Stimulated activated CD4-positive, alpha-beta T cell treated with anti-CD3 and anti-CD28 coated beads, Interleukin-15, amount 100 ng/mL, for 48 hours (primary cell): Measurements from ENCODE around the gene MCRIP2.

Experiments
- DNase-seq, 2 donors: peaks; one replicate each; pipeline ENCODE4 v3.0.0-alpha.2; 2020; ENCODE audit warnings: low read depth in 2 of 2

Gene MCRIP2

DNA sequence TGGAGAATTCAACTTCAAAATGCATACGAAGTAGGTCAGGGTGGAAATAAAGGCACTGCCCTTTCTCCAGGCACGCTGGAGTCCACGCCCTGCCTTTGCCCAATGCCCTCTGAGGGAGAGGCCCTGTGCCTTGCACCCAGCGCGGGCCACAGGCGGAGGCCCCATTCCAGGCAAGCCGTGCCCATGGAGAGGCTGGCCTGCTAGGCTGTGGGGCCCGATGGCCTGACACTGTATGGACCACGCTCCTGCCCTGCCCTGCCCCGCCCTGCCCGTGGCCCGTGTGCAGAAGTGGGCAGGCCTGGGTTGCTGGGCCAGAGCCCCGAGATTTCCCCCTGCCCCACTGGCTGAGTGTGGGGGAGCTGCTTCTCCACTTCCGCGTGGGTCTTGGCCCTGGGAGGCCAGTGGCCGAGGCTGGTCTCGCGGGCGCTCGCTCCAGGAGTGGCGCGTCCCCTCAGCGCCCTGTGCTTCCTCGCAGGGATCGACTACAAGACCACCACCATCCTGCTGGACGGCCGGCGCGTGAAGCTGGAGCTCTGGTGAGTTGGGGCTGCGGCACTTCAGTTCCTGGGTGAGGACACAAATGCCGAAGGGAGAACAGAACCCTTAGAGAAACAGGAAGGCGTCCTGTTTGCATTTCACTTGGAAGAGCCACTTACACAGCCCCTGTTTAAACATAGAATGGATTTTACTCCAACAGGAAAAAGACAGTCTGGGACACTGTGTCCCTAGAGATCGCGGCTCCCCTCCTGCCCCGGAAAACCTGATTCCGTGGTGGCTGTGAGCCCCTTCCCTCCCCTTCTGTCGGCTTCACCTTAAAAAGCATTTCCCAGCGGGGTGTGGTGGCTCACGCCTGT lies 24.7 kb upstream of the MCRIP2 start:
- DNase-seq, result no peak

DNA sequence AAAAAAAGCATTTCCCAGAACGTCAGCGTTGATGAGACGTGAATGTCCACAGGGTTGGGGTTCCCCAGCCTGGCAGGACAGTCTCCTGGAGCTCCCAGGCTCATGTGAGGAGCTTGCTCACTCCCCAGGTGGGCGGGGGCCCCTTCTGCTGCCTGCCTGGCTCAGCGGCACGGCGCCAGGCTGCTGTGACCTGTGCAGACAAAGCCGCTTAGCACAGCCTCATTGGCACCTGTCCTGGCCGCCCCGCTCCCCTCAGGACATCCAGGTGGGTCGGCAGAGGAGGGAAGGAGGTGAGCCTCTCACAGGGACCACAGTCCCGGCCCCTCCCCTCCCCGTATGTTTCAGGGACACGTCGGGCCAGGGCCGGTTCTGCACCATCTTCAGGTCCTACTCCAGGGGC lies 23.8 kb upstream of the MCRIP2 start:
- no peak for DNase-seq

DNA sequence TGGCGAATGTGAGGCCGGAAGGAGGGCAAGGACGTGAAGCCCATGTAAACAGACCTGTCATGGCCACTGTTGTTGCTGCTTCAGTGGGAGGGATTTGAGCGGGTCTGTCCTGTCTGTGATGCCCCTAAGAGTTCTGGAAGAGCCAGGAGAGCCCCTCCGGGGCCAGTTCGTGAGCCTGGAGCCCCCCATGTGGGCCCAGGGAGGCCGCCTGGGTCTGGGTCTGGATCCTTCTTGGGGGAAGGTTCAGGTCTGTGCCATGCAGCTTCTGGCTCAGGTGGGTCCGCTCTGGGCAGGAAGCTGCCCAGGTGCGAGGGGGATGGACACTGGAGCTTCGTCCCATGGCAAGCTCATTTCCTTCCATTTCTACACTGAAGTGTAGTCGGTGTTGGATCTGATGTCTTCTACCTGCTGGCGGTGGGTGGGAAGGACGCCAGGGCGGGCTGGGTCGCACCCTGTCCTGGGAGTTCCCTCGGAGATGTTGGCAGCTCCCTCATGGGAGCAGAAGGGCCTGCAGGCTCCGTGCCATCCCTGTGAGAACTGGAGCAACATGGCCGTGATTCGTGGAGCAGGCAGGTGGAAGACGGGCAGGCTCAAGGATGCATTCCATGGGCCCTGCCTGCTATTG lies 22.0 kb upstream of the MCRIP2 start:
- no peak for DNase-seq

DNA sequence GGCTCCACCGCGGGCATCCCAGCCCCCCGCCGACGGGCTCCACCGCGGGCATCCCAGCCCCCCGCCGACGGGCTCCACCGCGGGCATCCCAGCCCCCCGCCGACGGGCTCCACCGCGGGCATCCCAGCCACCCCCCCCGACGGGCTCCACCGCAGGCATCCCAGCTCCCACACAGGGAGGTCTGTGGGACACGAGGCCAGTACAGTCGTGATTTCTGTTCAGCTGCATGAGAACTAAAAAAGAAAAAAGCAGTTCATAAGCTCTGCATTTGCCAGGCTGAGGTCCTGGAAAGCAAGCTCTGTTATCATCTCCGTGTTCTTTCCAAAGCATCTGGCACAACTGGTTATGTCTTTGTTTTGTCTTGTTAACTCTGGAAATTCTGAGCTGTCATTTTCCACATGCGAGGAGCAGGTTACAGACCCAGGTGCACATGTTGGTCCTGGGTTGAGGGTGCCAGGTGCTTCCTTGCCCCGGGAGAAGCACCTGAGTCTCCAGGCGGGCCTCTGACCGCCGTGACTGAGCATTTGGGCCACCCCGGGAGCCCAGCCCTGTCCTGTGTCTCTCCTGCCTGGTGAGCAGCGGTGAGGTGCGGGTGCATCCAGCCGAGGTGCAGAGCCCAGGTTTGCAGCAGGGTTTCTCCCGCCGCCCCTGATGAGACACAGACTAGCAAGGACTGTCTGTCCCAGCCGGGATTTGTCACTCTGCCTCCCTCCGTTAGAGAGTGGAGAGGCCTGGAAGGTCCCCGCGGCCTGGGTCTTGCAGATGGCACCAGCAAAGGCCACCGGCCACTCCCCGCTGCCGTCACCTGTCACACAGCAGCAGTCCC lies 20.7 kb upstream of the MCRIP2 start:
- no peak for DNase-seq

DNA sequence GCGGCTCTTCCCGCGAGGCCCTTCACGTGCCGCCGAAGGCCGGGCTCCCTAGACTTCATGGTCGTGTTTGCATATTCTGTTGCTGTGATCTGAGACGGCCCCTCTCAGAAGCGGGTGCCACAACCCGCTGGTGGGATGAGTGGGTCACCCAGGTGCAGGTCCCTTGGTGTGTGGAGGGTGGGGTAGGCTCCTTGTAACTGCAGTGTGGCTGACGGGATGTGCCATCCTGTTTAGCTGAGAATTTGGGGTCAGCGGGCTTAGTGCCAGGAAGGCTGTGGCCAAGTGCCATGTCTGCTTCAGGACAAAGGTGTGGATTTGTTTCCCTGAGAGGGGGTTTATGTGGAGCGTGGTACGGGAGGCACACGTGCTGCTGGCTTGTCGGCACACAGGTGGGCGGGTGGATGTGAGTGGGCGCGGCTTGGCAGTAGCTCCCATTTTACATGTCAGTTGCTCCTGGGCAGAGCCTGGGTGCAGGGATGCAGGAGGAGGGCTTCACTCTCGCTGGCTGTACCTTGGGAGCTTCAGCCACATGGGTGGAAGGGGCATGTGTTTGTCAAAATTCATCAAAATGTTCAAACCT lies 20.0 kb upstream of the MCRIP2 start:
- DNase-seq, result no peak

DNA sequence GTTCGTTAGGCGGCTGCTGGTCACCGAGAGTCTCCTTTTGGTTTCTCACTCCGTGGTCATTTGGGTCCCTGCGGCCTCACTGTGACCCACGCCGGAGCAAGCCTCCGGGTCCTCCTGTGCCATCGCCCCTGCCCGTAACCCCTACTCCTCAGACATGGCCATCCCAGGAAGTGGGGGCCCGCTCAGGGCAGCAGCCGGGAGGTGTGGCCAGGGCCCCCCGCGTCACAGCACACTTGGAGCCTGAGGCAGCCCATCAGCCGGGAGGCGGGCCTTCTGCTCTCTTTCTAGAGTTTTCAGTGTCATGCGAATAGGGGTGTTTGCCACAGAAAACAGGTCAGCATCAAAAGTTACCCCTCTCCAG lies 18.7 kb upstream of the MCRIP2 start:
- DNase-seq, result no peak

DNA sequence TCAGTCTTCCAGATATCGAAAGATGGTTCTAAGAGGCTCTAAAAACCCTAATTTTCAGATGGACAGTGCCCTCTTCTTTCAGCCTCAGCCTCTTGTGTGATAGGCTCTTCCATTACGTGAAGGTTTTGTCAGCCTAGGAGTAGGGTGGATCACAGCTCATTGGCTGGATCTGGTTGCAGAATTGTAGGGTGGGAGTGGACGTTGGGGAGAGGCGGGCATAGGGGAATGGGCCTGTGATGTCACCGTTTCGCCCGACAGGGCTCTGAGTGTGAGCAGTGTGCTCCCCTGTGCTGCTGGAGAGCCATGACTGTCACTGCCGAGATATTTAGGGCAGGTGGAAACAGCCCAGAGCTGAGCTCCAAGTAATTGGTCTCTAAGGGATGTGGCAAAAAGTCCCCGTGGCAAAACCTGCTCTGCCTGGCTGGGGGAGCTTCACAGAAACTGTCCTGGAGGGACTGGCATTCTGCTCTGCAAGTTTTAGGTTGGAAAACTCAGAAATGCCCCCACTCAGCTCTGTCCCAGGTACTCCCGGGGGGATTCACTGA lies 17.0 kb upstream of the MCRIP2 start:
- no peak for DNase-seq

DNA sequence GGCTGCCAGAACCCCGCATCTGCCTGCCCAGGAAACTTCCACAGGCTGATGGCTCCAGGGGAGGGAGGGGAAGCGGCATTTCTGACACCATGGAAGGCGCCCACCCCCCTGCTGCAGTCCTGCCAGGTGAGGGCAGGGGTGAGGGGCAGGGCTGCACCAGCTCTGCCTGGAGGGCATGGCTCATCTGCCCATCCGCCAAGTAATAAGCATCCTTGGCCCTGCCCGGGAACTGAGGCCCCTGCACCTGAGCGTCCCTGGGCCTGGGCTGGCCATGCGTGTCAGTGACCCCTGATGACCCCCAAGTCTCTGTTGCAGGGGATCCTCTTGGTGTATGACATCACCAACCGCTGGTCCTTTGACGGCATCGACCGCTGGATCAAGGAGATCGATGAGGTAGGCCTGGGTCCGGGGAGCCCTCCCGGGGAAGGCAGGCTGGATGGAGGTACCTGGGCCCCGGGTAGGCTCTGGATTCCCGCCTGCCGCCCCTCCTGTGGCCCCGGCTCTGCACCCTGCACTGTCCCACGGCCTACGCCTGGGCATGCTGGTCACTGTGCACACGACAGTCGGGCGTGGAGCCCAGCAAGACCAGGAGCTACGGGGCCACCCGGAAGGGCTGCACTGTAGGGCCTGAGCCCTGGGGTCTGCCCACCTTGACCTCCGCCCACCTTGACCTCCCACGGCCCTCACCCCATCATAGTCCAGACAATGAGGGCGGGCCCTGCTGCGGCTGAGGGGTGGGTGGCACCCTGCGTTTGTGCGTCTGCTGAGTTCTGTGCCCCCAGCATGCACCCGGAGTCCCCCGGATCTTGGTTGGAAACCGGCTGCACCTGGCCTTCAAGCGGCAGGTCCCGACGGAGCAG lies 16.3 kb upstream of the MCRIP2 start:
- no peak for DNase-seq

DNA sequence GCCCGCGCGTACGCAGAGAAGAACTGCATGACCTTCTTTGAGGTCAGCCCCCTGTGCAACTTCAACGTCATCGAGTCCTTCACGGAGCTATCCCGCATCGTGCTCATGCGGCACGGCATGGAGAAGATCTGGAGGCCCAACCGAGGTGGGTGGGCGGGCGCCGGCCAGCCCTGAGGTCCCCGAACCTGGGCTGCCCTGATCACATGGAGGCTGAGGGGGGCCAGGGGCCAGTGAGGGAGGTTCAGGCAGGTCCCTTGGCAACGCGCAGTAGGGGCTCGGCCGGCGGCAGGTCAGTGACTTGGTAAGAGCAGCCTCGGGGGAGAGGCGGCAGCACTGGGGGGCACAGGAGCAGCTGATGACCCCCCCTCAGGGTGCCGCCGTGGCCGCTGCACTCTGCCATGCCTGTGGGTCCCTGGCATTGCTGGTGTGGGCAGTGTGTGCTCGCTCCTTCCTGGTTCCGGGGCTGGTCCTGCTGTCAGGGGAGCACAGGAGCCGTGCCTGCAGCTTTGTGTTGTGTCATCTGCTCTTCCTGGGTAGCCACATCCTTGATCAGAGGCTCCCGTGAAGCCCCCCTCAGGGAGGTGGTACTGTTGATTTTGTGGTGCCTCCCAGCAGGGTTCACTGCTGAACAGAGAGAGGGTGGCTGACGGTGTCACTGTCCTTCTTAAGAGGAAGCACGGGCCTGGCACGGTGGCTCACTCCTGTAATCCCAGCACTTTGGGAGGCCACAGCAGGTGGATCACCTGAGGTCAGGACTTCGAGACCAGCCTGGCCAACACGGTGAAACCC lies 15.5 kb upstream of the MCRIP2 start:
- no peak for DNase-seq

DNA sequence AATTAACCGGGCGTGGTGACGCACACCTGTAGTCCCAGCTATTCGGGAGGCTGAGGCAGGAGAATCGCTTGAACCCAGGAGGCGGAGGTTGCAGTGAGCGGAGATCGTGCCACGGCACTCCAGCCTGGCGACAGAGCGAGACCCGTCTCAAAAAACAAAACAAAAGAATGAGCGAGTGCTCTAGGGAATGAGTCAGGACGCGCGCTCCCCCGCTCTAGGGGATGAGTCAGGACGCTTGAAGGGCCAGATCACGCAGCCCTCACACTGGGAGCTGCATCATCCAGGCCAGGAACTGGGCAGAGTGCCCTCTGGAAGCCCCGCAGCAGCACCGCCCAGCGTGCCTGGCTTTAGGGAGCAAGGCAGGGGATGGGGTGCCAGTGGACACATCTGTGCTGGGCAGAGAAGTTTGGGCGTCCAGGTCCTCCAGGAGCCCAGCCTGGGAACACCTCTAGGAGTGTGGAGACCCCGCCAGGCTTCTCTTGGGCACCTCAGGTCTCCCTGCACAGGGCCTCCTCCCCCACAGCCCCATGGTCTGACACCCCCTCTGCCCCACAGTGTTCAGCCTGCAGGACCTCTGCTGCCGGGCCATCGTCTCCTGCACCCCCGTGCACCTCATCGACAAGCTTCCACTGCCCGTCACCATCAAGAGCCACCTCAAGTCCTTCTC lies 14.7 kb upstream of the MCRIP2 start:
- DNase-seq, result no peak

DNA sequence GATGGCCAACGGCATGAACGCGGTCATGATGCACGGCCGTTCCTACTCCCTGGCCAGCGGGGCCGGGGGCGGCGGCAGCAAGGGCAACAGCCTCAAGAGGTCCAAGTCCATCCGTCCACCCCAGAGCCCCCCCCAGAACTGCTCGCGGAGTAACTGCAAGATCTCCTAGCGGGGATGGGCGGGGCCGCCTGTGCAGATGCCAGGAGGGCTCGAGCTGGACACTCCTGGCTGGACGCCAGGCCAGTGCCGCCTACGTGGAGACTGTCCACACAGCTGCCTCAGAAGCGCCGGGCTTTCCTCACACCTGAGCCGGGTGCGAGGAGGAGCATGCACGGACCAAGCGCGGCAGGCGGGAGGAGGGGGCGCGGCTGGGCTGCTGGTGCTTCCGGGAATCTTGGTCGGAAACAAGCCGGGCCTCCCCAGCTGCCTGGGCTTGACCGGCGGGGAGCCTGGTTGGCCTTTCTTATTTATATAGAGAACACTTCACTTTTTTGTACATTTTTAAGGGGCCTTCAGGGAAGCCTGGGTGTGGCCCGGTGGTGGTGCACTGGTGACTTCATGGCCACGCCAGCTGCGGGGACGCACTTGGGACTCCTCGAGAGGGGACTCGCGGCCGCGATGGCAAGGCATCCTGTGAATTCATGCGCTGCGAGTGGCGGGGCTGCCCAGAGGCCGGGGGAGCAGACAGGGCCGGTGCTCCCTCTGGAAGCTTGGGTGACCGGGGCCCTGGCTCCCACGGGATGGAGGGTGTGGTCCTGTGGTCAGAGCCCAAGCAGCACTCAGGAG lies 14.0 kb upstream of the MCRIP2 start:
- DNase-seq, result no peak

DNA sequence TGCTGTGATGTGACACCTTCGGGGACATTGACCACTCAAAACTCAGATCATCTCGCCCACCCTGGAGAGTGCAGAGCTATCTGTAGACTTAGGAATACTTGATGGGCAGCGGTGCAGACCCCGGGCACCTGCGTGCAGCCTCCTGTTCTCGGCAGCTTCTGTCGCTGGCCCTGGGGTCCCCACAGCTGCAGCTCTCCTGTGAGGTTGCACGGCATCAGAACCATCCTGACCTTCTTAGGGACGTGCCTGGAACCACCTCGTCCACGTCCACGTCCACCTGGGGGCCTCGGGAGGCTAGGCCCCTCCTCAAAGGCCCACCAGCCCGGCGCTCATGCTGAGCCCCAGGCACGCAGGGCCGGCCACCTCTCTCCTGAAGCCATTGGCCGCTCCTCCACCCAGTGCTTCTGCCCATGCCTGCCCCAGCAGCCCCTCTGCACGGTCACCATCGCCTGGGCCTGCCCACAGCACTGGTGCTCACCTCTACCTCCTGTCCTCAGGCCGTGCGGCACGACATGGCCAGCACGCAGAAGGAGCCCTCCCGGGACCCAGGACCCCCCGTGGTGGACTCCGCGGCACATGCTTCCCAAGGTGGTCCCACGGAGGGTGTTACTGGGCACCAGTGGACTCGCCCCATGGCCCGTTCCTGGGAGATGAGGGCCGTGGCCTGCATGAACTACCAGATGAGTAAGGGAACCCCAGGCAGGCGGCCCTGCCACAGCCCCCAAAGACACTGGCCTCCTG lies 13.1 kb upstream of the MCRIP2 start:
- no peak for DNase-seq

DNA sequence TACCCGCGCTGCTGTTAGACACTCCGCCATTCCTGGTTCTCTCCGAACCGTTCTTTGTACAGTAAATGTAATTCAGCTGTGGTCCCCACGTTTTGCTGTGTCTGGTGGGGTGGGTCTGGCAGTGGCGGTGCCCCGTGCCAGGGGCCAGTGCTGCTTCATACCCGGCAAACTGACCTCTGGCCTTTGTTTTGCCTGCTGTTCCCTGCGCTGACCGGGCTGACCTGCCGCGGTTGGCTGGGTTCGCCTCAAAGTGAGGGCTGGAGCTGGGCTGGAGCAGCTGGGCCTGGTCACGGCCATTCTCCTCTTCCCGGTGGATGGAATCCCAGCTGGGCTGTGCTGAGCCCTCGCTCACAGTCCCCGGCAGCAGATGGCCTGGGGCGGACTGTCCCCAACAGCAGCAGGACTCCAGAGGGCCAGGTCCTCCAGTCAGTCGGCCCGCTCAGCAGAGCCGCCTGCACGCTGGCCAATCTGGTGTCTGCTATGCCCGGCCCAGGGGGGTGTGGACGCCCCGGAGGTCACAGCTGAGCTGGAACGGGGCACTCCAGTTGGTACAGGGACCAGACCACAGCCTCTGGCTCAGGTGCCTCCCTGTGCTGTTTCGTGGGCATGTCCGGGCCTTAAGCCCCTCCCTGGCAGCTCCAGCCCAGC lies 12.3 kb upstream of the MCRIP2 start:
- DNase-seq, result no peak

DNA sequence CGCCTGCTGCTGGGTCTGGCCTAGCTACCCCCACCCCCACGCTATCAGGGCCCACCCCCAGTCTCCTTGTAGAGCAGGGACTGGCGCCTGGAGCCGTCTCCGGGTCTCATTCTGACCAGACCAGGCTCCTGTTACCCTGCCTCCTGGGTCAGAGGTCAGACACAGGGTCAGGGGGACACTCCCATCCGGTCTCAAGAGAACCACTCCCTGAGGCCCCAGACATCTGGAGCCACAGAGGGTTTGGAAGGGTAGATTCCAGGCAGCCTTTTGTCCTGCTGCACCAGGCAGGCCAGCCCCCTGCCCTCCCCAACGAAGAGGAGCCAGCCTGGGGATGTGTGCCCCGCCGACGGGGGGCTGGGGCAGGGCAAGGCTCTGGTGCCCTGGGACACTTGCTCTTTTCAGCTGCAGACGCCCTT lies 11.8 kb upstream of the MCRIP2 start:
- DNase-seq, result no peak

DNA sequence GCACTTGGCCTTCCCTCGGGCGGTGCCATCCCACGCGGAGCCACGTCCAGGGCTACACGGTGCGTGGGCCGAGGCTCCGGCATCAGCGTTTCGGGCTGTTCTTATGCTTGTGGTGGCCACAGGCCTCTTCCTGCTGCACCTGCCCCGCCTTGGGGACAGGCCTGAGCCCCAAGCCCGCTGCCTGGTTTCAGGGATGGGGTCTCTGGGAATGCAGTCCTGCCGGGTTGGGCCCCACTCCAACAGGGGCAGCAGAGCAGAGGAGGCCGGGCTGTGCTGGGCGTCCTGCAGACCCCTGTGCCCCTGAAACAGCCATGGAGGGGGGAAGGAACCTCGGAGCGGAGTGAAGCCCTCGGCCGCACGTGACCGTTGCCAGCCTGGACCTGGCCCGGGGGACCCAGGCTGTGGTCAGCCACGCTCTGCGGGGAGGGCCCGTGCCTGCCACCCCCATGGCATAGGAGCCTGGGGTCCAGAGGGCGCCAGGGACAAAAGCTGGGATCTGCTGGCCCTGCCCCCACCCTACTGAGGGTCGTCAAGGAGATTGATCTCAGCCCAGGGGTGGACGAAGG lies 11.3 kb upstream of the MCRIP2 start:
- DNase-seq, result no peak

DNA sequence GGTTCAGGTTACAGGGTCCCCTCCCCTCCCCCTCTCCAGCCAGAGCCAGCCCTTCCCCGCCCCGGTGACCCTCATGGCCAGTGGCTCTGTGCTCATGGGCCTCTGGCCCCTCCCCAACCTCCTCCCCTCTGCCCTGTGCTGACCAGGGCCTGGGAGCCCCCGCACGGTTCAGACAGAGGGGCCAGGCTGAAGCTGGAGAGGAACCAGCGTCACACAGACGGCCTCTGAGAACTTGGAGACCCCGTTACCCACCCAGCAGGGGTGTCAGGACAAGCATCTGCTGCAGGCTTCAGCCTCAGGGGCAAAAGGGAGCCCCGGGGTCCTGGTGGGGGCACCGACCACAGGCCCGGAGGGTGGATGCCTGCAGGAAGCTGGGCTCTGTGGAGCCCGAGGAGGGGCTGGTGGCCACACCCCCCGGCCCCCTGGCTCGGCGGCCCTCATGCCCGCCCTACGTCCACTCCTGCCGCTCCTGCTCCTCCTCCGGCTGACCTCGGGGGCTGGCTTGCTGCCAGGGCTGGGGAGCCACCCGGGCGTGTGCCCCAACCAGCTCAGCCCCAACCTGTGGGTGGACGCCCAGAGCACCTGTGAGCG lies 10.7 kb upstream of the MCRIP2 start, which contains the start of gene WFIKKN1:
Gene WFIKKN1 (plus strand): TSS at position 171 of the 591 bp plus-strand sequence. CDS start 269 bp downstream, at position 440.
- no peak for DNase-seq
